VCaP (cell line): ENCODE results near the gene MIB1.

Experiments used
- H3K27ac ChIP-seq: fragments of 450-650 bp; 2 replicates; pipeline ENCODE4 v1.5.1; 2017
- CTCF ChIP-seq: fragments of 450-650 bp; conservative IDR thresholded peaks from 2 replicates; pipeline ENCODE4 v1.5.1; 2017; ENCODE audit warnings: mild to moderate bottlenecking, moderate library complexity

MIB1 gene

GRCh38 chr18:21858544-21858943 is 118.0 kb downstream of the MIB1 start:
- no peak overlapping the region for H3K27ac ChIP-seq
- TF ChIP-seq CTCF, result no peak

- H3K27ac ChIP-seq, result no peak overlapping the region
- no peak for TF ChIP-seq CTCF
Observed at GRCh38 chr18:21864386-21864785, 123.8 kb downstream of the MIB1 start.

GRCh38 chr18:21865043-21865442 is 124.5 kb downstream of the MIB1 start:
- H3K27ac ChIP-seq, result no peak overlapping the region
- TF ChIP-seq CTCF, result no peak

GRCh38 chr18:21868770-21869169 is 128.2 kb downstream of the MIB1 start:
- H3K27ac ChIP-seq, result no peak overlapping the region
- TF ChIP-seq CTCF, result no peak

GRCh38 chr18:21889570-21889969 is 149.0 kb downstream of the MIB1 start:
- no peak overlapping the region for H3K27ac ChIP-seq
- no peak for TF ChIP-seq CTCF

GRCh38 chr18:21894619-21895367 is 154.2 kb downstream of the MIB1 start:
- no peak overlapping the region for H3K27ac ChIP-seq
- TF ChIP-seq CTCF, result no peak

- TF ChIP-seq CTCF, result no peak
- H3K27ac ChIP-seq, result no peak overlapping the region
Observed at GRCh38 chr18:21896732-21897336, 156.2 kb downstream of the MIB1 start.
